VCaP (cell line): ENCODE results near the gene EVC2.

Experiments
- H3K27ac ChIP-seq: fragments of 450-650 bp; 2 replicates; pipeline ENCODE4 v1.5.1; 2017
- CTCF ChIP-seq: fragments of 450-650 bp; conservative IDR thresholded peaks from 2 replicates; pipeline ENCODE4 v1.5.1; 2017; ENCODE audit warnings: mild to moderate bottlenecking, moderate library complexity

Gene EVC2

GRCh38 chr4:5569451-5569850 lies 138.9 kb downstream of the EVC2 start:
- no peak overlapping the region for H3K27ac ChIP-seq
- TF ChIP-seq CTCF = no peak

- no peak overlapping the region for H3K27ac ChIP-seq
- no peak for TF ChIP-seq CTCF
Measured at GRCh38 chr4:5568931-5569330, 139.4 kb downstream of the EVC2 start.

- no peak overlapping the region for H3K27ac ChIP-seq
- no peak for TF ChIP-seq CTCF
Measured at GRCh38 chr4:5568336-5568735, 140.0 kb downstream of the EVC2 start.

GRCh38 chr4:5566991-5567390 lies 141.4 kb downstream of the EVC2 start:
- no peak for TF ChIP-seq CTCF
- no peak overlapping the region for H3K27ac ChIP-seq

- H3K27ac ChIP-seq = no peak overlapping the region
- TF ChIP-seq CTCF = no peak
Measured at GRCh38 chr4:5566526-5566925, 141.8 kb downstream of the EVC2 start.

GRCh38 chr4:5563856-5564255 lies 144.5 kb downstream of the EVC2 start:
- TF ChIP-seq CTCF = no peak
- H3K27ac ChIP-seq = no peak overlapping the region

GRCh38 chr4:5562476-5562875 lies 145.9 kb downstream of the EVC2 start:
- no peak overlapping the region for H3K27ac ChIP-seq
- no peak for TF ChIP-seq CTCF

- H3K27ac ChIP-seq = no peak overlapping the region
- TF ChIP-seq CTCF = no peak
Measured at GRCh38 chr4:5561286-5561685, 147.1 kb downstream of the EVC2 start.
